HG03108 (cell line): ENCODE data around the gene SP3.

Experiments
- ATAC-seq: cut with Tn5 transposase; IDR thresholded peaks from one replicate; pipeline ENCODE4 v1.9.1; 2021; ENCODE audit warnings: moderate library complexity; ENCODE audit not compliant: unreplicated experiment

Gene SP3

GRCh38 chr2:173997269-173997668 lies 32.1 kb upstream of the SP3 start:
- peak; percentile 90 for ATAC-seq

DNA sequence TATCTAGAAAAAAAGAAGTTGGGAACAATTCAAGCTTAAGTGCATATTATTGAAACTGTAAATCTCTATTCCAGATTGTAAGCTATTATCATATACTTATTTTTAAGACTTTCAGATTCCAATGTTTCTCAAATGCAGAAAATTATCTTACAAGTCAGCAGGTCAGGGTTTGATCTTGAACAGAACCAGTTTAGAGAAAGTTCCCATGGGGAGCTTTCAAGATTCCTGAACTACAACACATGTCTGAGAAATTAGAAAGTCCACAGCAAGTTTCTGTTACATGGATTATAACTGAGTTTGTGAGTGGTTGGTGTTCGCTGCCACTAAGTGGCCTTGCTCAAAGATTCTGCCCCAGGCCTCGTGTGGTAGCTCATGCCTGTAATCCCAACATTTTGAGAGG lies 31.6 kb upstream of the SP3 start:
- ATAC-seq: no peak

DNA sequence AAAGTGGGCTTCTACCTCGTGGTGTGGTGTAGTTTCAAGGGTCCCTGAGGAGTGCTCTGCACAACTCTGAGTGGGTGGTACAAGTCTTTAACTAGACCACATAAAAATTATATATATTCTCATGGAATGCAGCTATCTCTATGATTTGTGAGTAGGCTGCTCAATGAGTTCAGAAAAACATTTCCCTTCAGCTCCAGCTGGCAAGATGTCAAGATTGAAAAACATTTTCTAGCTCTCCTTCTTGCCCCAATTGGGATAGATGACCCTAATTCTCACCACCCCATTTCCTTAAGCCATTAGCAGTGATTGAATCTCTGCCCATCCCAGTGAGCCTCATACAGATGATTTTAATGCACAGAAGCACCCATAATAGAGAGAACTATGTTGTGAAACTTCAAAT lies 28.3 kb upstream of the SP3 start:
- ATAC-seq: no peak

DNA sequence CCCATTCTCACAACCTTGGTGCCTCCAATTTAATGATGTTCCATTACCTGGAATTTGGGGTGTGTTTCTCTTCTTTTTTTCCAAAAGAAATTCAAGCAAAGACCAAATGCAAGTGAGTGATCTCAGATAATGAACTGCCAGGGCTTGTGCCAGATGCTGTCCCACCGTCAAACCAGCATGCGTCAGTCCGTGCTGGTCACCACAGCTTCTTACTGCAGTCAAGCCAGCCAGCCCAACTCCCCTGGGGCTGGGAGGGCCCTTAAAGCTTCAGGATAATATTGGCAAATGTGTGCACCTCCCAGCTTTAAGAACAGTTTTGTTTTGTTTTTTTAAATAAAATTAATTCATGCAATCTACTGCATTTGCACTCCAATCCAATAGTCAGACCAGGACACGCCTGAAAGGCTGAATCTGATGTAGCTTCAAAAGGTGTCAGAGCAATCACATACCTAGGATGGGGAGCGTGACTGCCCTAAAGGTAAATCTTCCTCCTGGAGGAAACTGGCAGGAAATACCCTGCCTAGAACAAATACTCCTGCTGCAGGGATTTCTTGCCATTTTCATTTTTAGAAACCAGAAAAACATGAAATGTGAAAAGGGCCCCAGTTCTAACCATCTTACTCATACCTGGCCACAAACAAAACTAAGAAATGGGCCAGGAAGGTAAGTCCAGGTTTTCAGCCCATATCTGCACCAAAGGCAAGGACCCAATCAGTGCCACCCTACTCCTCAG lies 26.8 kb upstream of the SP3 start:
- peak; percentile 9 for ATAC-seq

- ATAC-seq: peak; percentile 82
Measured at GRCh38 chr2:173990970-173991819, 26.0 kb upstream of the SP3 start.

DNA sequence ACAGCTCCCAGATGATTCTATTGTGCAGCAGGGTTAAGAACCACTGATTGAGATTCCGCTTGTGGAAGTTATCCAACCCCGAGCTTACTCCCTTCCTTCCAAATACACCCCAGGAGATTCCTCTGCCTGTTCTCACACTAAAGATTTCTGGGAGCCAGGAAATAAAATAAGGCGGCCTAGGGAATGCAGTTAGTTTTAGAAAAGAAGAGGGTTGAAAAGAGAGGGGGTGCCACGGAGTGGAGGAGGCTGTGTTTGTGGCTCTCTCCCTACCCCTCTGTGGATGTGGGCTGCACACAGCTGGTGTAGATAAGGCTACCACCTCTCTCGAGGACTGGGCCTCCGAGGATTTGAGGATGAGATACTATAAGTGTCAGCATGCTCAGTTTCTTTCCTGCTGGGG lies 25.1 kb upstream of the SP3 start:
- ATAC-seq: no peak

GRCh38 chr2:173989884-173990215 lies 24.7 kb upstream of the SP3 start:
- ATAC-seq: no peak

- no peak for ATAC-seq
Measured at GRCh38 chr2:173989160-173989883, 24.1 kb upstream of the SP3 start.

- ATAC-seq: no peak
Measured at GRCh38 chr2:173986805-173987204, 21.6 kb upstream of the SP3 start.

- ATAC-seq: no peak
Measured at GRCh38 chr2:173985605-173985992, 20.4 kb upstream of the SP3 start.

GRCh38 chr2:173984866-173985604 lies 19.9 kb upstream of the SP3 start:
- no peak for ATAC-seq

DNA sequence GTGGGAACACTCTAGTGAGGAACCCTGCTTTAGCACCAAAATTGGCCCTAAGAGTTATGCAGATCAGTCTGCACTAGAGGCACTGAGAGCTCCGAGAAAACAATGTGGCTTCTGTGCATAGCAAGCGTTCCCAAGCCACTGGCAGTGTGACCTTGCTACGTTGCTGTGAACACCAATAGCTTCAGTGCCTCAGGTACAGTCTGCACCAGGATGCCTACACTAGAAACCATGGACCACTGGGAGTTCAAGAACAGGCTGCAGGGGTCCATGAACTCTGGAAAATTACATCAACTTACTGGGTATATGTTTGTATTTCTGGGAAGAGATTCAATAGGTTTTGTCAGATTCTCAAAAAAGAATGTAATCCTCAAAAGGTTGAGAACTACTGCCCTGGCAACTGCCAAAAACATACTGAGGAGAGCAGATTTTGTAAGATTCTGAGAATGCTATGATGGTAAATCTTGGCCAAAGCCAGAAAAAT lies 18.3 kb upstream of the SP3 start:
- ATAC-seq: no peak

DNA sequence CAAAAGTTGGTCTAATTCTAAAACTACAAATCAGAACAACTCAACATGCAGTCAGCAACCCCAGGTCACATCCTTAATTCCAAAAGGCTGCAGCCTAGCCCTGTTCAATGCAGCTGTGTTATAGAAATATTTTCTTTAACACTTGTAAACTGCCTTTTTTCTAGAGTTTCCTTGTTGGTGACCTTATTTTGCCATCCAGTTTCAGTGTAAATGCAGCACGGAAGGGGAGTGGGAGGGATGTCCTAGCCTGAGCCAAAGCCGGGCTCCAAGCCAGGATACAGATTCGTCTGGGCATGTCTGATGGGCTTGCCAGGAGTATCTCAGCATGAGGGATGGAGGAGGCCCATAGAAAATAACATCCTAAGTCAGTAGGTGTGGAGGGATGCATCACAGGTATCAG lies 17.7 kb upstream of the SP3 start:
- no peak for ATAC-seq

DNA sequence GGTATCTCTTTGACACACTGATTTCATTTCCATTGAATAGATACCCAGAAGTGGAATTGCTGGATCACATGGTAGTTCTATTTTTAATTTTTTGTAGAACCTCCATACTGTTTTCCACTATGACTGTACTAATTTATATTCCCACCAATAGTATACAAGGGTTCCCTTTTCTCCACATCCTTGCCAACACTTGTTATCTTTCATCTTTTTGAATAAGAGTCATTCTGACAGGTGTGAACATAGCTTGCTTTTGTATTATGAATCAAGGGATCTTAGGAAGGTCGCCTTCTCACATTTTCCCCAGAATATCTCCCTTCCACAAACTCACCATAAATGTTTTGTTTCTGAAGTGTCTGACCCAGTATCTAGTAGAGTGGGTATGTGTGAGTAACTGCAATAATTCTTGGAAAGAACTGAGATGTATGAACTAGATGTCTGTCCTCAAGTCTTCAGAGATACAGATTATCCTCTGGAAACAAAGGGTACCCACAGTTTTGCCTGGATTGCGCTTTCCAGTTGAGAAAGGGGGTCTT lies 17.1 kb upstream of the SP3 start:
- no peak for ATAC-seq

GRCh38 chr2:173981520-173981919 lies 16.3 kb upstream of the SP3 start:
- ATAC-seq: no peak

DNA sequence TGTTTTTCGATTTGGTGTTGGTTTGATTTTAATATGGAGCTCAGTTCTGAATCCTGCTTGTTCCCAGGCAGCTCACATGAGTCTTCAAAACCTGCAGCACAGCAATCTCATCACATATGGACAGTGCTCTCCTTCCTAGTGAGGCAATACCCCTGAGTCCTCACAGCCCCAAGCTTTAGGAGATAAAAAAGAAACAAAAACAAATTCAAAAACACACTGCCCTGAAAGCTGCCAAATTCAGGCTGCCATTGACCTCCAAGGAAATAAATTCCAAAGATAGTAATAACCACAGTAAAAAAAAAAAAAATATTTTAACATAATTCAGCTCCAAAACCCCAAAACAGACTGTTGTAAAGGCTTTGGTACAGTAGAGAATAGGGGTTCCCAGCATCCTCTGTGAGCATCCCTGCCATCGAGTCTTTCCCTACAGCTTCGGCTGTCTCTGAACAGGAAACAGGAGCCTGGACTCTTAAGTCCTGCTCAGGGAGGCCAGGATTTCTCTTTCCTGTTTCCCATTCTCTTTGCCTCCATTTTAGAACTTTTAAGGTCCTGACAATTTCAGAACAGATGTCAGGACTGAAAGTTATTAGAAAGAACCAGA lies 14.7 kb upstream of the SP3 start:
- ATAC-seq: no peak

- no peak for ATAC-seq
Measured at GRCh38 chr2:173978447-173978846, 13.3 kb upstream of the SP3 start.

- ATAC-seq: no peak
Measured at GRCh38 chr2:173972636-173973035, 7.5 kb upstream of the SP3 start.

- no peak for ATAC-seq
Measured at GRCh38 chr2:173972165-173972564, 7.0 kb upstream of the SP3 start.

DNA sequence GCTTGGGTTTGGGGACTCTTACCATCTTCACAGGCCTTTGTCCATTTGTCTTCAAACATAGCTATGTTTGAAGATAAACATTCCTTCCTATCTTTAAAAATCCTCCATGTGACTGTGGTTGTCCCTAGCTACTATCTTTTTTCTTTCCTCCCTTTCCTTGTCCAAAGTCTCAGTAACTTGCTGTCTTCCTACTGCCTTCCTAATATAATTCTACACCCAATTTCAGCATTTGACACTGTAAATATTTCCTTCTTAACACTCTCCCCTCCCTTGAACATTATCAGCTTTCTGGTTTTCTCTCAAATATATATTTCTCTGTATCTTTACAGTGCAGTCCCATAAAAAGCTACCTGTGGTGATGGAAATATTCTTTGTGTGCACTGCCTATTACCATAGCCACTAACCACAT lies 5.3 kb upstream of the SP3 start:
- ATAC-seq: no peak
